DMS114 treated with DMSO at 0.1 percent for 48 hours (cell line): ENCODE results near the gene TNFAIP2.

Experiments
- DNase-seq: peaks from one replicate; lab custom pipeline; 2025; ENCODE audit not compliant: unreplicated experiment; lab: John Stamatoyannopoulos, UW

Gene TNFAIP2

GRCh38 chr14:103093856-103094405 is 29.3 kb upstream of the TNFAIP2 start:
- DNase-seq, result no peak

- no peak for DNase-seq
Observed at GRCh38 chr14:103094406-103095209, 28.7 kb upstream of the TNFAIP2 start, which contains the start of gene EXOC3L4. Gene EXOC3L4, plus strand, starts transcription at chr14:103094725. Its CDS starts 5,495 bp downstream, at chr14:103100220.

GRCh38 chr14:103095210-103095778 is 28.0 kb upstream of the TNFAIP2 start:
- no peak for DNase-seq

- no peak for DNase-seq
Observed at GRCh38 chr14:103096387-103096786, 26.9 kb upstream of the TNFAIP2 start.

- DNase-seq, result no peak
Observed at GRCh38 chr14:103097244-103097993, 25.8 kb upstream of the TNFAIP2 start.

- no peak for DNase-seq
Observed at GRCh38 chr14:103097994-103098957, 25.0 kb upstream of the TNFAIP2 start.

DNA sequence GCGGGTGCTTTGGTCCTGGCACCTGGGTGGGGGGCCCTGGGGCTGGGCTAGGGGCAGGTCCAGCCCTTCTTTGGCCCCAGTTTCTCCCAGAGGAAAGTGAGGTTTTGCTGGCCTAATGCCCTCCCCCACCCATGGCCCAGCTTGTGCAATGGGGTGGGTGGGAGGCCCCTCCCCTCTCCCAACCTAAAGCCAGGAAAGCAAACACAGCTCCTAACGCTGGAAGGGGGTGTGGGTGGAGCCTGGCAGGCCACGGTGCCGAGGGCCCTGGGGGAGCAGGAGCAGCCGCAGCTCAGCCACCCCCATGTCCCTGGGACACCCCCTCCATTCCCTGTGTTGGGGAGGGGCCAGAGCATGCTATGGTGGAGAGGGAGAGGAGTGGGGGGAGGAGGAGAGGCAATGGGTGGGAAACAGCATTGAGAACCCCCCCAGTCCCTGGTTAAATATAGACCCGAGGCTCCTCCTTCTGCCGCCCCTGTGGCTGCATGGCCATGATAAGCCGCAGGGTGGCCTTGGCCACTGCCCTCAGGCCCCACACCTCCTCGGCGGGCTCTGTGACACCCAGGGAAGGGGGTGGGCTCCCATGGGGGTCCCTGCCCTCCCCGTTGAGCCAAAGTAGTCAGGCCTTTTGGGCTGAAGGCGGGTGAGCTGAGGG is 24.1 kb upstream of the TNFAIP2 start:
- no peak for DNase-seq

GRCh38 chr14:103099733-103100280 is 23.5 kb upstream of the TNFAIP2 start:
- DNase-seq, result no peak

- DNase-seq, result no peak
Observed at GRCh38 chr14:103100281-103101121, 22.8 kb upstream of the TNFAIP2 start.

GRCh38 chr14:103101257-103101962 is 21.9 kb upstream of the TNFAIP2 start:
- no peak for DNase-seq

DNA sequence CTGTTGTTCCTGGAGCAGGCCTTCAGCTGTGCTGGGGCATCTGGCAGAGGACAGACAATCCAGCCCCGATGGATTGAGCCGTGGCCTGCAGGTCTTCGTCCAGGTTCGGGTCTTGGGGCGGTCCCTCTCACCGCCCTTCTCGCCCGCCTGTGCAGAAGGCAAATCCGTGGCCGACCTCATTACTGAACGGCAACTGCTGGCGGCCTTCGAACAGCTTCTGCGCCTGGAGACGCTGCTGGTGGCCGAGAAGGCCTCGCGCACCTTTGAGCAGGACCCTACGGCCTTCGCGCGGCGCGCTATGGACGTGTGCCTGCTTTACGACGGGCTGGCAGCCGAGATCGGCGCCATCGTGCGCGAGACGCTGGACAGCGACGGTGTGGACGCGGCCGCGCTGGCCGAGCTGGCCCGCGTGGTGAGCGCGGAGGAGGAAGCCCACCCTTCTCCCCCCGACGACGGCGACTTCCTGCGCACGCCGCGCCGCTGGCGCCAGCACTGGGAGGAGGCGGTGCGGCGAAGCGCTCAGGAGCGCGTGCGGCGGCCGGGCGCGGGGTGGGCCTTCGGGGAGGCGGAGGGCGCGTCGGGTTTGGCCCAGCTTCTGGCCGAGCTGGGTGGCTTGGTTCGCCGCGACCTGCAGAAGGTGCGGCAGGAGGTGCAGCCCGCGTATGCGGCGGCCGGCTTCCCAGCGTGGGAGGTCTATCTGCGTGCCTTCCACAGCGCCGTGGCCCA is 21.1 kb upstream of the TNFAIP2 start:
- no peak for DNase-seq

DNA sequence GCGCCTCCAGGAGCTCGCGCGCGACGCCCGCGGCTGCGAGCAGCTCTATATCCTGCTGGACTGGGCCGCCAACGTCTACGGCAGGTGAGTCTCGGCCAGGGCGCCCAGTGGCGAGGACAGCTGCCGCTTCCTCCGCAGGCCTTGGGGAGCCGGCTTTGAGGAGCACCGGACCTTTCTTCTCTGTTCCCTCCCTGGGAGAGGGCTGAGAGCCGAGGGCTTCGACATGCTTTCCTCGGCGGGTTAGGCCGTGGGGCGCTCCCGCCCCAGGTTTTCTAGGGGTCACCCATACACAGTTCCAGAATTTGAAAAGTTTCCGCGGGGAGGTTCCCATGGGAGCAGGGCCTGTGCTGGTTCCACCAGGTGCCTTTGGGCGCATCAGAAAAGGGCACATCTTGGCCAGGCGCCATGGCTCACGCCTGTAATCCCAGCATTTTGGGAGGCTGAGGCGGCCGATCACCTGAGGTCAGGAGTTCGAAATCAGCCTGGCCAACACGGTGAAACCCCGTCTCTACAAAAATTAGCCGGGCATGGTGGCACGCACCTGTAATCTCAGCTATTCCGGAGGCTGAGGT is 20.5 kb upstream of the TNFAIP2 start:
- no peak for DNase-seq

- DNase-seq, result no peak
Observed at GRCh38 chr14:103103461-103104388, 19.5 kb upstream of the TNFAIP2 start.

DNA sequence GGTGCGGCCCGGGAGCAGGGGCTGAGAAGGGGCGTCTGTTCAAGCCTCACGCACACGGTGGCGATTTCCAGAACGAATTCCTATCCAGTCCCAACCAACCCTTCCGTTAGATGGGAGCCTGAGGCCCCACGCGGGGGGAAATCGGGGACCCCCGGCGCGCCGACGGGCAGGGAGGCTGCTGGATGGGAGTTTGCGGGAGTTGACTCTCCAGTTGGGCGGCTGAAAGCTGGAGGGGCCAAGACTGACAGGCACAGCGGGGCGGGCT is 18.9 kb upstream of the TNFAIP2 start:
- DNase-seq, result no peak

- DNase-seq, result no peak
Observed at GRCh38 chr14:103104654-103105452, 18.4 kb upstream of the TNFAIP2 start.
